ENCODE measurements around the gene PCDHGA3. TPM values are rescaled to one million over a fixed set of nuclear protein-coding genes. Genes with fewer than 3 reads are reported as not detected.
A peak's percentile ranks its signal among the peaks of the same experiment; 100 is the strongest.
"Not testable (repeated sequence)": the region's sequence is repeated elsewhere in the genome, so short reads cannot be mapped to it uniquely, and the experiment has no call there.

PCDHGA3 gene
- total and polyA plus RNA-seq, 3 experiments from 2014 or later: not detected

DNA sequence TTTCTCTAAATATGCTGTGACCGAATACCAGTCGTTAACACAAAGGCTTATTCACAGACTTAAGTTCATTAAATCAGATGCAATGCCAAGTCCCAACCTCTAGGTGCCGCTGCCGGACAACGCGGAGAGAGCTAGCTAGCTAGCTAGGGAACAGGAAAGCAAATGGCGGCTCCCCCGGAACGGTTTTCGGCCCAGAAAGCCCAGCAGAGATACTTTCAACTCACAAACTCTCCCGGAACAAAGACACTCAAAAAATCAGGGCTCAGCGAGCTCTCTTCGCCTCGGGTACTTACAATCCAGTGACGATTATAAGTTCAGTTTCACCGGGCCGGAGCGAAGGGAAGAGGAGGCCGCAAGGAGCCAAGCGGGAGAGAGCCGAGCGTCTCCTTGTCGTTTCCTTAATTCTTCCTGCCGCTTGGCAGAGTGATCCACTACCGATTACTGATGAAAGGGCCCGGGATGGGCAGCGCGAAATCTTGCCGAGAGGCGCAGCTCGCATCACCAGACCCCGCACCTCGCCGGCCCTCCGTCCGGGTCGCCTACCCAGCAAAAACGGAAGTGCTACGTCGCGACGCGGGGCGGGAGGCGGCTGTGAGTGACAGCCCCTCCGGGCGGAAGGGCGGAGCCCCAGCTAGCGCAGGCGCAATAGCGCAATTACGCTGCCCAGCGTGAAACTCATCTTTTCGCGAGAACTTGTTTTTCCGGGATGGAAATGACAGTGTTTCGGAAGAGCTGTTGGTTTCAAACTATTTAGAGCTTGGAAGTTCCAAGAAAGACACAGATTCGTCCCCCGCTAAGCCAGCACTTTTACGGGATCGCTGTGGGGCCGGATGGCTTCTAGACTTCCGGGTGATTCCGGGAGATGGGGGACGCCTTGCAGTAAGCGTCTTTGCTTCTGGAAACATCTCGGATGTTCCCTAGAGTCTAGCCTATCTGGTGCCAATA is 23.1 kb upstream of the PCDHGA3 start, which contains the start of gene TAF7:
TAF7 (minus strand) TSS at position 560 of the 945 bp plus-strand sequence. CDS start 740 bp downstream, outside the sequence.
- Histone ChIP-seq H3K9me3 (ENCODE audit: low read length) (peaks cover 47% of the 10 kb centered on the region), H3K27ac (ENCODE audit: low read depth, low read length) (peak within 1 kb of the TSS; percentile 97), H3K4me1 (ENCODE audit: insufficient read depth, low read length) (peaks cover 16% of the 10 kb centered on the region), H3K36me3 (ENCODE audit: insufficient read depth, low read length) (peaks cover 12% of the 10 kb centered on the region), H3K27me3 (ENCODE audit: insufficient read depth, low read length, poor library complexity, severe bottlenecking) (no peaks in the 10 kb centered on the region), H3K4me3 (ENCODE audit: low read length) (peak within 1 kb of the TSS; percentile 96)
- POLR2A ChIA-PET: interaction anchor here (0.6 to 1.8 kb wide), 10 partner anchors 8 to 919 kb away, joined by 3 to 18 read pairs (median 4); partner anchors contain the start of genes ANKHD1, DIAPH1, HDAC3 and IK
- Mint-ChIP-seq H3K27ac (peak within 1 kb of the TSS; percentile 95 to 99 (median 99)), H3K4me3 (peak within 1 kb of the TSS; percentile 91 to 99 (median 95)), H3K4me1 (peaks cover 26 to 48% (median 31%) of the 10 kb centered on the region in 3 donors), H3K27me3 (peaks cover 4% of the 10 kb centered on the region in 2 donors), H3K9me3 (peaks cover 40 to 77% (median 73%) of the 10 kb centered on the region in 5 donors), H3K36me3 (peaks cover 22 to 47% (median 42%) of the 10 kb centered on the region in 3 donors)
- CTCF ChIA-PET: interaction anchor here (0.9 to 5.2 kb wide), 25 partner anchors 8 to 317 kb away, joined by 3 to 35 read pairs (median 4); partner anchors contain the start of genes DIAPH1, HDAC3, PCDHGA1 and PCDHGA11
- peak; percentile 89 to 95 (median 90) for DNase-seq

DNA sequence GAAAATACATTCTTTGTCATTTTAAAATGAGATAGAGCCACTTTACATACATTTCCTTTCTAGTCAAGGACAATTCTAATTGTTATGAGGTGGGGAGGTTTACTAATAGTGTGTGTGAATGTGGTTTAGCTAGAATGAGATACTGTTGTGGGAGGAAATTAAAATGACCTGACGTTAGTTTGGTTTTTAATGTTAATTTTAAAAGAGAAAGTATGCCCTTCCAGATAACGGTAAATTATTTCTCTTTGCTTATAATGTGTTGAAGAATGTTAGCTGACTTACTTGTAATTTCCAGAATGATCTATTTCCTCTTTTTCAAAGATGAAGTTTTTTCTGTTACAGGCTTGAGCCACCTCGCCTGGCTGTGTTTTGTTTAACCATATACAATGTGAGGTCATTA is 21.4 kb upstream of the PCDHGA3 start:
- peaks cover 38 to 72% (median 62%) of the 10 kb centered on the region in 5 donors for H3K9me3 Mint-ChIP-seq
- CTCF ChIA-PET: interaction anchor here (1.2 kb wide), 1 partner anchor 236 kb away, joined by 4 read pairs; no protein-coding TSS in a partner anchor
- H3K9me3 ChIP-seq (ENCODE audit: low read length): peaks cover 39% of the 10 kb centered on the region

DNA sequence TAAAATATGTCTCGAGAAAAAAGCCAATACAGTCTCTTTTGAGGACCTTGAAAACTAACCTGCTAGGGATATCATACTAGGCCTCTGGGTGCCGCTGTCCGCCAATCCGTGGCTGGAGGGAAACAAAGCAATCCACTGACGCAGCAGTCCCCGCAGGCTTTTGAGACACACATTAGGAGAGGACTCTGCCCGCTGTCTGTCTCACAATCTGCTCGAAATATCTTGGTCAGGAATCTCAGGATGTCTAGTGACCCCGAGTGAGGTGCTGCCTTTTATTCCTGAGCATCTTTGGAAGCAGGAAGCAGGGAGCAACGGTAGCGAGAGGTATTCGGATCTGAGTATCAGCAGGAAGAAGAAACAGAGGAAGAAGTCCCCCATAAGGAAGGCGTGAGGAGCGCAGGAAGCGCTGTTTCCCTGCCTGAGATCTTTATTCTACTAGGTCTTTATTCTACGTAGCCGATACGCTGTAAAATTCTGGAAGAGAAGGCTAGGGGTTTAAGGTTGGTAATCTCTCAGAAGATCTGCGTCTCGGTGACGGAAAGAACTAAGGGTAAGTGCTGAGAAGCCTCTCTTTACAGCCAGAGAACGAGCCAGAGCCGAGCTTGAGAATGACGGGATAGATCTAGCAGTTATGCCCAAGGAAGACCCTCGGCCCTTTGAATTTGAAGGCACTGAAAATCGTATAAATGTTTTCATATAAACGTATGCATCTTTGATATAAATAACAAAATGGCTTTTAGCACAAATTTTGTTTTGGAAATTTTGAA is 17.4 kb upstream of the PCDHGA3 start:
- H3K27ac ChIP-seq (ENCODE audit: low read depth, low read length): no peak overlapping the region
- H3K9me3 ChIP-seq (ENCODE audit: low read length): peaks cover 13% of the 10 kb centered on the region
- no peaks in the 10 kb centered on the region for H3K36me3 ChIP-seq (ENCODE audit: insufficient read depth, low read length)
- peak; percentile 22 to 79 (median 59) for DNase-seq
- Mint-ChIP-seq H3K27ac (peak overlapping the region; percentile 25 to 96 (median 92)), H3K4me3 (peak overlapping the region; percentile 81 to 96 (median 94)), H3K27me3 (peaks cover 35 to 51% of the 10 kb centered on the region in 2 donors), H3K4me1 (peaks cover 9 to 31% (median 12%) of the 10 kb centered on the region in 3 donors), H3K36me3 (peaks cover 2 to 4% (median 4%) of the 10 kb centered on the region in 3 donors), H3K9me3 (peaks cover 16 to 63% (median 52%) of the 10 kb centered on the region in 5 donors)
- ChIA-PET POLR2A (interaction anchor here (0.6 to 1.0 kb wide), 3 partner anchors 199 to 238 kb away, joined by 4 to 8 read pairs (median 4); no protein-coding TSS in a partner anchor), CTCF (interaction anchor here (0.8 to 2.1 kb wide), 4 partner anchors 195 to 237 kb away, joined by 3 to 5 read pairs (median 4); no protein-coding TSS in a partner anchor)
- peaks cover 3% of the 10 kb centered on the region for H3K27me3 ChIP-seq (ENCODE audit: insufficient read depth, low read length, poor library complexity, severe bottlenecking)
- peak overlapping the region; percentile 60 for H3K4me3 ChIP-seq (ENCODE audit: low read length)
- peaks cover 8% of the 10 kb centered on the region for H3K4me1 ChIP-seq (ENCODE audit: insufficient read depth, low read length)

More for the DNA sequence above, 21.4 kb upstream of the PCDHGA3 start:
- H3K27ac ChIP-seq (ENCODE audit: low read depth, low read length): no peak overlapping the region
- H3K36me3 Mint-ChIP-seq: peaks cover 19 to 37% (median 32%) of the 10 kb centered on the region in 3 donors
- no peak overlapping the region for H3K4me3 ChIP-seq (ENCODE audit: low read length)
- H3K27me3 ChIP-seq (ENCODE audit: insufficient read depth, low read length, poor library complexity, severe bottlenecking): no peaks in the 10 kb centered on the region
- peaks cover 11 to 16% of the 10 kb centered on the region in 2 donors for H3K27me3 Mint-ChIP-seq
- peaks cover 12% of the 10 kb centered on the region for H3K36me3 ChIP-seq (ENCODE audit: insufficient read depth, low read length)
- H3K4me3 Mint-ChIP-seq: peak overlapping the region in 4 of 7 donors; percentile 16 to 91 (median 34)
- POLR2A ChIA-PET: no interaction called here
- peaks cover 35 to 57% (median 41%) of the 10 kb centered on the region in 3 donors for H3K4me1 Mint-ChIP-seq
- peak overlapping the region in 2 of 8 donors; percentile 27 to 99 for H3K27ac Mint-ChIP-seq
- DNase-seq: no peak
- H3K4me1 ChIP-seq (ENCODE audit: insufficient read depth, low read length): peaks cover 20% of the 10 kb centered on the region

DNA sequence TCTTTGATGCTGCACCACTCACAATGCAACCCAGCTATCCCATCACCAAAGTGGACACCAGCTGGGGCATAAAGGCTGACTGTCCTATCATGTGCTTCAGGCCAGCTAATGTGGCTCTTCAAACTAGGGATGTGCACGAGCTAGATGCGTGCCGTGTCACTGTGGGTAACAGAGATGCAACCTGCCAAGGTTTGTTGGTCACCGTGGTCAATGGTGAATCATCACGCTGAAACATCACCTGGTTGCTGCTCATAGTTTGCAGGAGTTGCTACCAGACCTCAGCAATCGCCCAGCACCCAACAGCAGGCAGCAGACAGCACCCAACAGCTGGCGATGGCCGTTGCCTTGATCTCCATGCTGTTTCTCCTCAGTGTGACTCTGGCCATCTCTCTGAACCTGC is 15.4 kb upstream of the PCDHGA3 start:
- no peak overlapping the region for H3K4me3 Mint-ChIP-seq
- no peak overlapping the region for H3K27ac Mint-ChIP-seq
- peaks cover 46 to 64% of the 10 kb centered on the region in 2 donors for H3K27me3 Mint-ChIP-seq
- Histone ChIP-seq H3K4me1 (ENCODE audit: insufficient read depth, low read length) (peaks cover 4% of the 10 kb centered on the region), H3K36me3 (ENCODE audit: insufficient read depth, low read length) (no peaks in the 10 kb centered on the region), H3K27me3 (ENCODE audit: insufficient read depth, low read length, poor library complexity, severe bottlenecking) (peaks cover 3% of the 10 kb centered on the region), H3K9me3 (ENCODE audit: low read length) (no peaks in the 10 kb centered on the region), H3K27ac (ENCODE audit: low read depth, low read length) (no peak overlapping the region), H3K4me3 (ENCODE audit: low read length) (no peak overlapping the region)
- no peak for DNase-seq
- peaks cover 9 to 18% (median 10%) of the 10 kb centered on the region in 3 donors for H3K4me1 Mint-ChIP-seq
- H3K36me3 Mint-ChIP-seq: peaks cover 1 to 6% (median 2%) of the 10 kb centered on the region in 3 donors
- H3K9me3 Mint-ChIP-seq: peaks cover 14 to 58% (median 52%) of the 10 kb centered on the region in 5 donors
- CTCF ChIA-PET: interaction anchor here (1.0 to 3.5 kb wide), 3 partner anchors 9 to 236 kb away, joined by 4 to 28 read pairs (median 5); partner anchors contain the start of gene TAF7
- POLR2A ChIA-PET: interaction anchor here (1.0 kb wide), 1 partner anchor 8 kb away, joined by 3 read pairs; no protein-coding TSS in a partner anchor

DNA sequence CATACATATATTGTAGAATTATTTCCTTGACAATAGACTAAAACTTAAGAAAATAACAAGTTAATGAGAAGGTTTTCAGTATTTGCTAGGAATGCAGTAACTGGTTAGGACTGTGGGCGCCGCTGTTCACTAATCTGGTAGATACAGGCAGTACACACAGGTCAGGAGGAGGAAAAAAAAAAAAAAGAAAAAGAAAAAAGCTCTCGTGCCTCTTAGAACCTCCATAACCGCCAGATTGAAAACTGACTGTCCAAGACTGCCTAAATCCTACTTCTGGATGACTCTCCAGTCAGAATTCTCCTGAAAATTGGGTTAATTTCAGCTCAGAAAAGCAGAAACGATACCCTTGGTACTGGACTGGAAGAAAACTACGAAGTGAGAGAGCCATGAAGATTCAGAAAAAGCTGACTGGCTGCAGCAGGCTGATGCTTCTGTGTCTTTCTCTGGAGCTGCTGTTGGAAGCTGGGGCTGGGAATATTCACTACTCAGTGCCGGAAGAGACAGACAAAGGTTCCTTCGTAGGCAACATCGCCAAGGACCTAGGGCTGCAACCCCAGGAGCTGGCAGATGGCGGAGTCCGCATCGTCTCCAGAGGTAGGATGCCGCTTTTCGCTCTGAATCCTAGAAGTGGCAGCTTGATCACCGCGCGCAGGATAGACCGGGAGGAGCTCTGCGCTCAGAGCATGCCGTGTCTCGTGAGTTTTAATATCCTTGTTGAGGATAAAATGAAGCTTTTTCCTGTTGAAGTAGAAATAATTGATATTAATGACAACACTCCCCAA is 13.1 kb upstream of the PCDHGA3 start, which contains the start of gene PCDHGA1:
PCDHGA1 (plus strand) TSS at position 216 of the 782 bp plus-strand sequence.
- peaks cover 4 to 10% (median 5%) of the 10 kb centered on the region in 3 donors for H3K36me3 Mint-ChIP-seq
- Histone ChIP-seq H3K27me3 (ENCODE audit: insufficient read depth, low read length, poor library complexity, severe bottlenecking) (peaks cover 3% of the 10 kb centered on the region), H3K27ac (ENCODE audit: low read depth, low read length) (no peak within 1 kb of the TSS), H3K9me3 (ENCODE audit: low read length) (no peaks in the 10 kb centered on the region), H3K4me3 (ENCODE audit: low read length) (no peak within 1 kb of the TSS), H3K4me1 (ENCODE audit: insufficient read depth, low read length) (peaks cover 4% of the 10 kb centered on the region), H3K36me3 (ENCODE audit: insufficient read depth, low read length) (no peaks in the 10 kb centered on the region)
- peak within 1 kb of the TSS; percentile 18 to 78 (median 50) for H3K4me3 Mint-ChIP-seq
- DNase-seq: peak in 2 of 5 donors; percentile 8 to 51
- H3K27ac Mint-ChIP-seq: no peak within 1 kb of the TSS
- ChIA-PET CTCF (interaction anchor here (1.0 to 3.5 kb wide), 8 partner anchors 9 to 237 kb away, joined by 3 to 28 read pairs (median 3); partner anchors contain the start of genes PCDHGB3 and TAF7), POLR2A (interaction anchor here (0.5 to 1.2 kb wide), 3 partner anchors 10 to 65 kb away, joined by 3 to 8 read pairs (median 6); partner anchors contain the start of gene TAF7)
- peaks cover 28 to 73% (median 65%) of the 10 kb centered on the region in 5 donors for H3K9me3 Mint-ChIP-seq
- peaks cover 63 to 83% of the 10 kb centered on the region in 2 donors for H3K27me3 Mint-ChIP-seq
- peaks cover 9 to 18% (median 10%) of the 10 kb centered on the region in 3 donors for H3K4me1 Mint-ChIP-seq

DNA sequence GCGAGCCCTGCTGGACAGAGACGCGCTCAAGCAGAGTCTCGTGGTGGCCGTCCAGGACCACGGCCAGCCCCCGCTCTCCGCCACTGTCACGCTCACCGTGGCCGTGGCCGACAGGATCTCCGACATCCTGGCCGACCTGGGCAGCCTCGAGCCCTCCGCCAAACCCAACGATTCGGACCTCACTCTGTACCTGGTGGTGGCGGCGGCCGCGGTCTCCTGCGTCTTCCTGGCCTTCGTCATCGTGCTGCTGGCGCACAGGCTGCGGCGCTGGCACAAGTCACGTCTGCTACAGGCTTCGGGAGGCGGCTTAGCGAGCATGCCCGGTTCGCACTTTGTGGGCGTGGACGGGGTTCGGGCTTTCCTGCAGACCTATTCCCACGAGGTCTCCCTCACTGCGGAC is 11.1 kb upstream of the PCDHGA3 start:
- POLR2A ChIA-PET; H3K36me3 ChIP-seq (ENCODE audit: insufficient read depth, low read length); H3K4me3 ChIP-seq (ENCODE audit: low read length); H3K27ac Mint-ChIP-seq; H3K4me1 ChIP-seq (ENCODE audit: insufficient read depth, low read length); DNase-seq; H3K27ac ChIP-seq (ENCODE audit: low read depth, low read length); H3K9me3 ChIP-seq (ENCODE audit: low read length); H3K4me1 Mint-ChIP-seq; H3K4me3 Mint-ChIP-seq; H3K27me3 ChIP-seq (ENCODE audit: insufficient read depth, low read length, poor library complexity, severe bottlenecking): not testable (repeated sequence)
- CTCF ChIA-PET: interaction anchor here (2.8 kb wide), 1 partner anchor 12 kb away, joined by 12 read pairs; the partner anchor contains the start of gene TAF7
- Mint-ChIP-seq H3K9me3 (peaks cover 41 to 78% (median 74%) of the 10 kb centered on the region in 5 donors), H3K27me3 (peaks cover 73 to 86% of the 10 kb centered on the region in 2 donors), H3K36me3 (peaks cover 4 to 20% (median 7%) of the 10 kb centered on the region in 3 donors)
